ENCODE data around the gene TMEM242.

The TMEM242 gene

GRCh38 chr6:157245436-157245835 is 77.9 kb downstream of the TMEM242 start:
- DNase-seq: no peak

- no peak for DNase-seq
Measured at GRCh38 chr6:157244780-157245179, 78.5 kb downstream of the TMEM242 start.

- DNase-seq: no peak
Measured at GRCh38 chr6:157244175-157244574, 79.1 kb downstream of the TMEM242 start.

GRCh38 chr6:157242791-157243190 is 80.5 kb downstream of the TMEM242 start:
- DNase-seq: no peak

- DNase-seq: no peak
Measured at GRCh38 chr6:157240960-157241311, 82.4 kb downstream of the TMEM242 start.

GRCh38 chr6:157240059-157240959 is 83.0 kb downstream of the TMEM242 start:
- peak; percentile 65 for DNase-seq

- no peak for DNase-seq
Measured at GRCh38 chr6:157239671-157240058, 83.7 kb downstream of the TMEM242 start.

Measured in right hindlimb (tissue), 1 donor.